Osteoblast (primary cell): ENCODE measurements around the gene CDC123. TPM values are rescaled to one million over a fixed set of nuclear protein-coding genes. Genes with fewer than 3 reads are reported as not detected.
"Not testable (repeated sequence)": the region's sequence is repeated elsewhere in the genome, so short reads cannot be mapped to it uniquely, and the experiment has no call there.

Experiments used
- DNase-seq: peaks from one replicate; pipeline ENCODE4 v3.0.0; 2011; ENCODE audit warnings: low spot score, mixed read lengths; ENCODE audit not compliant: insufficient read length; ENCODE audit errors: missing footprints
- H2AFZ ChIP-seq: 2 replicates; pipeline ENCODE4 v1.6.0; 2011; ENCODE audit warnings: mild to moderate bottlenecking, low read length
- H3K27ac ChIP-seq: 2 replicates; pipeline ENCODE4 v1.5.1; 2011; ENCODE audit warnings: mild to moderate bottlenecking, low read depth, low read length, moderate library complexity
- H3K27me3 ChIP-seq: 2 replicates; pipeline ENCODE4 v1.6.0; 2012; ENCODE audit warnings: mild to moderate bottlenecking, control low read depth, inconsistent platforms, low read length, moderate library complexity; ENCODE audit not compliant: insufficient read depth
- H3K36me3 ChIP-seq: 2 replicates; pipeline ENCODE4 v1.5.1; 2011; ENCODE audit warnings: mild to moderate bottlenecking, low read length, control low read depth, moderate library complexity; ENCODE audit not compliant: insufficient read depth
- H3K4me1 ChIP-seq: 2 replicates; pipeline ENCODE4 v1.5.1; 2011; ENCODE audit warnings: mild to moderate bottlenecking, low read length, control low read depth, moderate library complexity; ENCODE audit not compliant: insufficient read depth
- H3K4me2 ChIP-seq: 2 replicates; pipeline ENCODE4 v1.6.0; 2011; ENCODE audit warnings: mild to moderate bottlenecking, low read length; ENCODE audit not compliant: insufficient read depth
- H3K4me3 ChIP-seq: fragments of 200-600 bp; sonication (generic); 3 replicates; pipeline ENCODE4 v1.5.1; 2012; ENCODE audit warnings: mild to moderate bottlenecking, low read length, inconsistent platforms; ENCODE audit not compliant: insufficient read depth
- H3K79me2 ChIP-seq: 2 replicates; pipeline ENCODE4 v1.6.0; 2012; ENCODE audit warnings: mild to moderate bottlenecking, low read length, control low read depth, inconsistent platforms; ENCODE audit not compliant: insufficient read depth
- H3K9me3 ChIP-seq: 2 replicates; pipeline ENCODE4 v1.5.1; 2011; ENCODE audit warnings: low read depth, low read length, control low read depth
- H4K20me1 ChIP-seq: 2 replicates; pipeline ENCODE4 v1.6.0; 2012; ENCODE audit warnings: mild to moderate bottlenecking, low read length, control low read depth; ENCODE audit not compliant: insufficient read depth
- total RNA-seq: library from RNA; depleted of rRNA; stranded (reverse); fragments of >200 nt; gene quantifications from 2 replicates; pipeline ENCODE4 v1.2.3, GENCODE V29; 2012
- TF ChIP-seq, protein P1 (sequence below): IDR thresholded peaks from 2 replicates; pipeline ENCODE4 v1.5.1; 2011; ENCODE audit warnings: mild to moderate bottlenecking, low read depth, low read length, moderate library complexity; ENCODE audit errors: extremely low read depth

Gene CDC123
- total RNA-seq, 1 donor, result 86.9 TPM

DNA sequence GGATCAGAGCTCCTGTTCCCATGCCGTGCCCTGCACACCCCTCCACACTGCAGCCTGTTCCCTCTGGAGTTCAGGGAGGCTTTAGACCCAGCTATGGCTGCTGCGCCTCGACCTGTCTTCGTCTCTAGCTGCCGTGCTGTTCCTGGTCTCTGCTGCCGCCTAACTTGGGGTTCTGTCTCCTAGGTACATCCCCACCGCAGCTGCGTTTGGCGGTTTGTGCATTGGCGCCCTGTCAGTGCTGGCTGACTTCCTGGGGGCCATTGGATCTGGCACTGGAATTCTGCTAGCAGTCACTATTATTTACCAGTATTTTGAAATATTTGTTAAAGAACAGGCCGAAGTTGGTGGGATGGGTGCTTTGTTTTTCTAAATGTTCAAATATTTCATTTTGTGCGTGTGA, 31.9 kb upstream of the CDC123 start:
- H2AFZ ChIP-seq, result no peak overlapping the region
- peaks cover 75% of the 10 kb centered on the region for H3K36me3 ChIP-seq
- no peaks in the 10 kb centered on the region for H3K27me3 ChIP-seq
- no peaks in the 10 kb centered on the region for H4K20me1 ChIP-seq
- no peak overlapping the region for H3K4me3 ChIP-seq
- no peaks in the 10 kb centered on the region for H3K9me3 ChIP-seq
- H3K4me2 ChIP-seq, result no peak overlapping the region
- no peak overlapping the region for H3K27ac ChIP-seq
- no peaks in the 10 kb centered on the region for H3K79me2 ChIP-seq
- TF ChIP-seq, protein P1, sequence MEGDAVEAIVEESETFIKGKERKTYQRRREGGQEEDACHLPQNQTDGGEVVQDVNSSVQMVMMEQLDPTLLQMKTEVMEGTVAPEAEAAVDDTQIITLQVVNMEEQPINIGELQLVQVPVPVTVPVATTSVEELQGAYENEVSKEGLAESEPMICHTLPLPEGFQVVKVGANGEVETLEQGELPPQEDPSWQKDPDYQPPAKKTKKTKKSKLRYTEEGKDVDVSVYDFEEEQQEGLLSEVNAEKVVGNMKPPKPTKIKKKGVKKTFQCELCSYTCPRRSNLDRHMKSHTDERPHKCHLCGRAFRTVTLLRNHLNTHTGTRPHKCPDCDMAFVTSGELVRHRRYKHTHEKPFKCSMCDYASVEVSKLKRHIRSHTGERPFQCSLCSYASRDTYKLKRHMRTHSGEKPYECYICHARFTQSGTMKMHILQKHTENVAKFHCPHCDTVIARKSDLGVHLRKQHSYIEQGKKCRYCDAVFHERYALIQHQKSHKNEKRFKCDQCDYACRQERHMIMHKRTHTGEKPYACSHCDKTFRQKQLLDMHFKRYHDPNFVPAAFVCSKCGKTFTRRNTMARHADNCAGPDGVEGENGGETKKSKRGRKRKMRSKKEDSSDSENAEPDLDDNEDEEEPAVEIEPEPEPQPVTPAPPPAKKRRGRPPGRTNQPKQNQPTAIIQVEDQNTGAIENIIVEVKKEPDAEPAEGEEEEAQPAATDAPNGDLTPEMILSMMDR, result no peak
- no peaks in the 10 kb centered on the region for H3K4me1 ChIP-seq
- no peak for DNase-seq

DNA sequence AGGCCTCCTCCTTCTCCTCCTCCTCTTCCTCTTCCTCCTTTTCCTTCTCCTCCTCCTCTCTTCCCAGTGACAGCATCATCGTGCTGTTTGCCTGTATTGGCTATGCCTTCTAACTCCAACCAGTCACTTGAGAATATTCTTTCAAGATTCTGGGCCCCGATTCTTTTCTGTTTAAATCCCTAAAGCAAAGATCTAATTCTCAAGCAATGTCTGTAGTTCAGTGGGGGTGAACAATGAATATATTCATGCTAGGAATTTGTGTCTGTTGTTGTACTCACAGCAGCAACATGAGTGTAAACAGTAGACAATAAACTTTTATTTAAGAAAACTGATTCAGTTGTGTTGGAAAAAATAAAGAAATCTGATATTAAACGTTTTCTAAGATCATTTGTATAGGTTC, 31.0 kb upstream of the CDC123 start:
- Histone ChIP-seq H3K27ac (no peak overlapping the region), H3K36me3 (peaks cover 75% of the 10 kb centered on the region), H3K4me3 (no peak overlapping the region)

DNA sequence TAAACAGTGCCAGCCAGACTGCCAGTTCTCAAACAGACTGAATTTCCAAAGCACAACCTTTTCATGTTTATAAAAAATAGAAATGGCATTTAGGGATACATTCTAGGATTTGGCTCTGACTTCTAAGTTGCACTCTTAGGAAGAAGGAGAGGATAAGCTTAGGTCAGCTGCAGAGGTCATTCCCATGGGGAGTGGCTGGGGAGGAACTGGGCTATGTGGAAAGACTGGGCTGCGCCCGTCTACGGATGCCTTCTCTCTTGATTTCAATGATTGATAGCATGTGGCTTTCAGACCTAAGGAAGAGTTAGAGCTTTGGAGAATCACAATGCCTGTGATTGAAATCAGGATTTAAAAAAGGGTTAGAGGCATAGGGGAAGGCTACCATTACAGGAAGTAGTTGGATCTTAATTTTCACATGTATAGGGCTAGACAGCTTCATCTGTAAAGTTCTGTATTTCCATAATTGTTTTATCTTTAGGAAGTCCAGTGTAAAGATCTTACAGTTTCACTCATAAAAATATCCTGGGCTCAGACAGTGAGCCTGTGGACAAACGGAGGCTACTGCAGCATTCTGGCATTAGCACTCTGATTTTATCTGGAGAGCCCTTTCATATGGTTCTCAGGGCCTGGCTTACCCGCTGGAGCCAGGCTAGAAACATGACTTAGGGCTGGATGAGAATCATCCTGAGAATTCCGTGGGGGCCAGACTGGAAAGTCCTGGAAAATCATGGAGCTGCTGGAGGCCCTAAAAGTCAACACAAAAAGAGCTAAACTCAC, 29.8 kb upstream of the CDC123 start:
- Histone ChIP-seq H3K79me2 (no peaks in the 10 kb centered on the region), H3K4me1 (no peaks in the 10 kb centered on the region), H3K4me3 (no peak overlapping the region), H3K9me3 (no peaks in the 10 kb centered on the region), H3K27me3 (no peaks in the 10 kb centered on the region), H4K20me1 (no peaks in the 10 kb centered on the region), H3K4me2 (no peak overlapping the region), H2AFZ (no peak overlapping the region), H3K27ac (no peak overlapping the region), H3K36me3 (peaks cover 79% of the 10 kb centered on the region)
- TF ChIP-seq, protein P1, result no peak
- no peak for DNase-seq

More for the DNA sequence above, 31.0 kb upstream of the CDC123 start:
- TF ChIP-seq, protein P1, result no peak
- H3K4me1 ChIP-seq, result no peaks in the 10 kb centered on the region
- no peak for DNase-seq
- no peaks in the 10 kb centered on the region for H4K20me1 ChIP-seq
- no peak overlapping the region for H2AFZ ChIP-seq
- no peaks in the 10 kb centered on the region for H3K9me3 ChIP-seq
- no peaks in the 10 kb centered on the region for H3K79me2 ChIP-seq
- H3K27me3 ChIP-seq, result no peaks in the 10 kb centered on the region
- H3K4me2 ChIP-seq, result no peak overlapping the region

DNA sequence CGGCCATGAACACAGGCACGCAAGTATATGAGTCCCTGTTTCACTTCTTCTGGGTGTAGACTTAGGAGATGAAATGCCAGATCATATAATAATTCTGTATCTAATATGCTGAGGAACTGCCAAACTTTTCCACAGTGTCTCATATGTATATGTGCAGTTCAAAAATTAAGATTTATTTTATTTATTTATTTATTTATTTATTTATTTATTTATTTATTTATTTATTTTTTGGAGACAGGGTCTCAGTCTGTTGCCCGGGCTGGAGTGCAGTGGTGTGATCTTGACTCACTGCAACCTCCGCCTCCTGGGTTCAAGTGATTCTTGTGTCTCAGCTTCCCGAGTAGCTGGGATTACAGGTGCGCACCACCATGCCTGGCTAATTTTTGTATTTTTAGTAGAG, 24.5 kb upstream of the CDC123 start:
- peaks cover 70% of the 10 kb centered on the region for H3K36me3 ChIP-seq
- not testable (repeated sequence) for H3K4me1 ChIP-seq

More for the DNA sequence above, 24.5 kb upstream of the CDC123 start:
- H3K27me3 ChIP-seq, H3K27ac ChIP-seq, DNase-seq, H3K4me3 ChIP-seq, H2AFZ ChIP-seq, H4K20me1 ChIP-seq, H3K79me2 ChIP-seq, H3K4me2 ChIP-seq, H3K9me3 ChIP-seq: not testable (repeated sequence)
